H1 (cell line): ENCODE measurements around the gene RRBP1. TPM values are rescaled to one million over a fixed set of nuclear protein-coding genes. Genes with fewer than 3 reads are reported as not detected.

Experiments used
- CTCF ChIA-PET: fragments of 300-600 bp; sonication (Branson Sonifier 250); formaldehyde crosslinking; loops from one replicate; lab custom pipeline; 2021; ENCODE audit not compliant: partially characterized antibody; lab: Charles Lee
- POLR2A ChIA-PET: fragments of 300-600 bp; sonication (Branson Sonifier 250); formaldehyde crosslinking; loops from one replicate; lab custom pipeline; 2021; ENCODE audit warnings: inconsistent platforms; ENCODE audit not compliant: partially characterized antibody; lab: Charles Lee
- DNase-seq, 2 experiments: peaks; one replicate each; pipeline versions ENCODE4 v3.0.0 to v3.0.0-alpha.2; 2010 to 2022; ENCODE audit warnings: low spot score in 2 of 2, low read depth in 1 of 2, mixed read lengths in 1 of 2
- FAIRE-seq: peaks from 2 replicates; lab custom pipeline; 2011; peaks lifted over from hg19 to GRCh38; lab: Jason Lieb, UNC
- H2AFZ ChIP-seq: 2 replicates; pipeline ENCODE4 v1.8.1; 2012; ENCODE audit warnings: low read length, inconsistent platforms
- H2AK5ac ChIP-seq: 2 replicates; pipeline ENCODE4 v1.6.1; 2013; ENCODE audit warnings: low read depth, low read length
- H2BK120ac ChIP-seq: replicated peaks from 2 replicates; pipeline ENCODE3; 2013; ENCODE audit warnings: low read depth, low read length, inconsistent platforms
- H2BK12ac ChIP-seq: 2 replicates; pipeline ENCODE4 v1.6.1; 2013; ENCODE audit warnings: low read depth, low read length
- H2BK15ac ChIP-seq: 2 replicates; pipeline ENCODE4 v1.6.1; 2013; ENCODE audit warnings: low read length
- H2BK20ac ChIP-seq: 2 replicates; pipeline ENCODE4 v1.6.1; 2013; ENCODE audit warnings: low read length
- H2BK5ac ChIP-seq: 2 replicates; pipeline ENCODE4 v1.6.1; 2013; ENCODE audit warnings: low read depth, low read length
- H3K14ac ChIP-seq: 2 replicates; pipeline ENCODE4 v1.6.1; 2013; ENCODE audit warnings: inconsistent platforms; ENCODE audit not compliant: insufficient read length
- H3K18ac ChIP-seq: 2 replicates; pipeline ENCODE4 v1.6.1; 2013; ENCODE audit warnings: low read length; ENCODE audit errors: extremely low read depth
- H3K23ac ChIP-seq: 2 replicates; pipeline ENCODE4 v1.6.1; 2013; ENCODE audit warnings: inconsistent platforms; ENCODE audit not compliant: insufficient read length
- H3K23me2 ChIP-seq: 2 replicates; pipeline ENCODE4 v1.6.1; 2013; ENCODE audit warnings: low read depth, low read length
- H3K27ac ChIP-seq: 2 replicates; pipeline ENCODE4 v1.6.1; 2011; ENCODE audit warnings: low read depth, low read length, inconsistent platforms
- H3K27me3 ChIP-seq, 4 experiments: replicated peaks in 1 of 4; 1 replicate in 1 of 4; 2 replicates in 3 of 4; pipeline versions ENCODE4 v1.6.1 to v1.8.1; 2011 to 2013; ENCODE audit warnings: low read length in 3 of 4, mild to moderate bottlenecking in 3 of 4, inconsistent platforms in 2 of 4, mixed read lengths in 2 of 4, moderate library complexity in 1 of 4; ENCODE audit not compliant: control insufficient read depth in 3 of 4, insufficient read depth in 3 of 4; ENCODE audit errors: extremely low read depth in 1 of 4
- H3K36me3 ChIP-seq, 4 experiments: 2 replicates each; pipeline versions ENCODE4 v1.6.1 to v1.8.1; 2011 to 2013; ENCODE audit warnings: mild to moderate bottlenecking in 4 of 4, low read length in 3 of 4, moderate library complexity in 2 of 4, control low read depth in 1 of 4, inconsistent platforms in 1 of 4; ENCODE audit not compliant: insufficient read depth in 4 of 4, control insufficient read depth in 2 of 4
- H3K4ac ChIP-seq: replicated peaks from 2 replicates; pipeline ENCODE3; 2013; ENCODE audit warnings: low read length, low read depth, mixed read lengths, inconsistent platforms; ENCODE audit not compliant: insufficient read length
- H3K4me1 ChIP-seq, 4 experiments: replicated peaks in 1 of 4; 1 replicate in 1 of 4; 2 replicates in 3 of 4; pipeline versions ENCODE4 v1.6.1 to v1.8.1; 2011 to 2013; ENCODE audit warnings: low read length in 3 of 4, inconsistent platforms in 2 of 4, mixed read lengths in 1 of 4; ENCODE audit not compliant: insufficient read depth in 4 of 4, control insufficient read depth in 3 of 4
- H3K4me2 ChIP-seq, 2 experiments: 2 replicates each; pipeline versions ENCODE4 v1.6.1 to v1.8.1; 2011 to 2013; ENCODE audit warnings: low read depth in 2 of 2, low read length in 2 of 2, control low read depth in 1 of 2, inconsistent platforms in 1 of 2, mild to moderate bottlenecking in 1 of 2; ENCODE audit not compliant: insufficient read depth in 1 of 2
- H3K4me3 ChIP-seq, 4 experiments: fragments of 200-600, 300-600 bp in 1 of 4; sonication (generic), shearing (Covaris generic), sonication (Bioruptor Twin) in 1 of 4; 2 replicates each; pipeline versions ENCODE4 v1.5.1 to v1.8.1; 2011 to 2016; ENCODE audit warnings: low read length in 4 of 4, low read depth in 3 of 4, control low read depth in 2 of 4, inconsistent platforms in 2 of 4, mild to moderate bottlenecking in 2 of 4, mixed read lengths in 1 of 4, moderate library complexity in 1 of 4; ENCODE audit not compliant: insufficient read depth in 2 of 4; ENCODE audit errors: extremely low read depth in 1 of 4
- H3K56ac ChIP-seq: replicated peaks from 2 replicates; pipeline ENCODE3; 2013; ENCODE audit warnings: low read depth, mild to moderate bottlenecking, mixed read lengths, low read length, inconsistent platforms; ENCODE audit not compliant: insufficient read length
- H3K79me1 ChIP-seq: 2 replicates; pipeline ENCODE4 v1.6.1; 2013; ENCODE audit warnings: low read depth, low read length, control low read depth
- H3K79me2 ChIP-seq, 2 experiments: 2 replicates each; pipeline versions ENCODE4 v1.6.1 to v1.8.1; 2012 to 2013; ENCODE audit warnings: low read length in 2 of 2, mild to moderate bottlenecking in 2 of 2, inconsistent platforms in 1 of 2; ENCODE audit not compliant: insufficient read depth in 2 of 2, control insufficient read depth in 1 of 2
- H3K9ac ChIP-seq, 4 experiments: replicated peaks in 1 of 4; 1 replicate in 1 of 4; 2 replicates in 3 of 4; pipeline versions ENCODE4 v1.6.1 to v1.8.1; 2011 to 2013; ENCODE audit warnings: low read depth in 3 of 4, low read length in 3 of 4, control low read depth in 2 of 4, mild to moderate bottlenecking in 2 of 4, moderate library complexity in 2 of 4, inconsistent platforms in 1 of 4; ENCODE audit errors: extremely low read depth in 1 of 4
- H3K9me3 ChIP-seq, 2 experiments: 2 replicates each; pipeline versions ENCODE4 v1.6.1 to v1.8.1; 2012 to 2013; ENCODE audit warnings: mild to moderate bottlenecking in 2 of 2, moderate library complexity in 2 of 2, control low read depth in 1 of 2, inconsistent platforms in 1 of 2, low read depth in 1 of 2, low read length in 1 of 2, mixed read lengths in 1 of 2; ENCODE audit not compliant: insufficient read depth in 2 of 2
- H4K20me1 ChIP-seq, 2 experiments: replicated peaks in 1 of 2; 2 replicates each; pipeline versions ENCODE3 to v1.8.1; 2011 to 2013; ENCODE audit warnings: inconsistent platforms in 2 of 2, low read length in 2 of 2, mild to moderate bottlenecking in 1 of 2; ENCODE audit not compliant: insufficient read depth in 2 of 2, control insufficient read depth in 1 of 2
- H4K5ac ChIP-seq: 2 replicates; pipeline ENCODE4 v1.6.1; 2013; ENCODE audit warnings: low read length, low read depth, mixed read lengths, inconsistent platforms; ENCODE audit not compliant: insufficient read length
- H4K8ac ChIP-seq: 2 replicates; pipeline ENCODE4 v1.8.0; 2013; ENCODE audit warnings: mild to moderate bottlenecking, moderate library complexity, low read length, inconsistent platforms; ENCODE audit not compliant: insufficient read depth; ENCODE audit errors: extremely low read depth
- H4K91ac ChIP-seq: replicated peaks from 2 replicates; pipeline ENCODE3; 2013; ENCODE audit warnings: low read length, mixed read lengths, inconsistent platforms; ENCODE audit not compliant: insufficient read length
- BCL11A ChIP-seq, 2 experiments: IDR thresholded peaks; one replicate each; pipeline ENCODE4 v1.6.1; 2011; ENCODE audit warnings: low read depth in 2 of 2, low read length in 2 of 2, mild to moderate bottlenecking in 2 of 2
- CBX5 ChIP-seq: fragments of 300-800, 300-1000 bp; sonication (generic); IDR thresholded peaks from 2 replicates; pipeline ENCODE4 v1.7.1; 2016; ENCODE audit warnings: antibody characterized with exemption, low read length, low read depth
- CBX8 ChIP-seq: fragments of 300-800, 300-1000 bp; sonication (generic); IDR thresholded peaks from 2 replicates; pipeline ENCODE4 v1.7.1; 2016; ENCODE audit warnings: low read depth, low read length, borderline replicate concordance
- CREB1 ChIP-seq: IDR thresholded peaks from 2 replicates; pipeline ENCODE4 v1.6.1; 2012; ENCODE audit warnings: inconsistent platforms
- GTF2F1 ChIP-seq: IDR thresholded peaks from 2 replicates; pipeline ENCODE4 v1.6.1; 2012; ENCODE audit warnings: low read depth, low read length, improper control_type of control experiment, borderline replicate concordance
- JUND ChIP-seq: IDR thresholded peaks from 2 replicates; pipeline ENCODE4 v1.6.1; 2011; ENCODE audit warnings: mild to moderate bottlenecking, improper control_type of control experiment, low read length
- TCF12 ChIP-seq: IDR thresholded peaks from 2 replicates; pipeline ENCODE4 v1.6.1; 2011; ENCODE audit warnings: low read depth, mild to moderate bottlenecking, low read length
- WGBS, 2 experiments: shearing (Covaris generic) in 1 of 2; methylation state at CpG; one replicate each; pipeline versions ENCODE4 v1.1.6 to v1.1.7; 2013 to 2015; ENCODE audit warnings: low lambda C conversion rate in 2 of 2, mixed read lengths in 2 of 2, inconsistent platforms in 1 of 2, low coverage in 1 of 2, missing lambda C conversion rate in 1 of 2; ENCODE audit not compliant: insufficient replicate concordance in 2 of 2, insufficient coverage in 1 of 2, insufficient read length in 1 of 2; ENCODE audit errors: extremely low coverage in 1 of 2, missing lambda C conversion rate in 1 of 2; 5-methylcytosine and 5-hydroxymethylcytosine counted together
- long read RNA-seq, 2 experiments: library from RNA in 1 of 2; library from capped mRNA in 1 of 2; stranded (forward); transcript quantifications; one replicate each; pipeline ENCODE4 v2.0.0, GENCODE V29; 2021; ENCODE audit warnings: inconsistent platforms in 1 of 2
- polyA minus RNA-seq, 3 experiments: library from RNA; depleted of rRNA, polyadenylated mRNA; stranded (reverse); fragments of >200 nt; gene quantifications; 1 replicate in 2 of 3; 2 replicates in 1 of 3; pipeline ENCODE4 v1.2.3, GENCODE V29; 2011
- polyA plus RNA-seq, 7 experiments: library from polyadenylated mRNA; depleted of rRNA in 3 of 7; stranded (reverse) in 5 of 7; unstranded in 2 of 7; fragments of >200 nt in 5 of 7; fragments of 200-250 nt in 2 of 7; gene quantifications; 1 replicate in 5 of 7; 2 replicates in 1 of 7; 4 replicates in 1 of 7; pipeline versions ENCODE4 v1.2.1 to v1.2.3, GENCODE V29; 2011 to 2013; ENCODE audit warnings: missing spikeins in 2 of 7, mixed read lengths in 2 of 7
- total RNA-seq: library from RNA; stranded (reverse); fragmentation: NEBNext Ultra II Directional; extraction: Animal tissue kit (Norgen Biotek cat#: 25700); gene quantifications from 2 replicates; pipeline ENCODE4 v1.2.1, GENCODE V29; 2021

RRBP1 gene
- 153 and 157 TPM in 2 replicates for total RNA-seq
- 15.9 and 20.2 TPM in 2 replicates for polyA plus RNA-seq (2011; rRNA removed)
- 37.4 TPM for polyA plus RNA-seq (2011; cell fraction: cytosol; rRNA removed)
- polyA plus RNA-seq (2011; cell fraction: nucleus; rRNA removed) = 71.6 TPM
- polyA plus RNA-seq (2012, experiment 1 of 2) = 82.9 to 111 TPM (median 107 TPM) in 4 replicates
- polyA plus RNA-seq (2012, experiment 2 of 2) = 24.2 TPM
- polyA plus RNA-seq (2013, experiment 1 of 2) = 178 TPM
- 185 TPM for polyA plus RNA-seq (2013, experiment 2 of 2)
- 25.7 and 32.9 TPM in 2 replicates for polyA minus RNA-seq (2011; rRNA and poly(A)+ RNA removed)
- polyA minus RNA-seq (2011; cell fraction: cytosol; rRNA and poly(A)+ RNA removed) = 45.1 TPM
- 40.6 TPM for polyA minus RNA-seq (2011; cell fraction: nucleus; rRNA and poly(A)+ RNA removed)
- long read RNA-seq, experiment 1, partial matches to known transcripts = 15 of 21 reads
- long read RNA-seq, experiment 1, other reads (novel, unspliced or antisense) = 6 of 21 reads
- long read RNA-seq, experiment 2, transcript RRBP1-205 (2 exons, 1,191 nt) = major isoform, 6 of 14 reads
- long read RNA-seq, experiment 2, partial matches to known transcripts = 5 of 14 reads
- long read RNA-seq, experiment 2, other reads (novel, unspliced or antisense) = 2 of 14 reads

- 2% methylated on average over 35 of the region's 79 CpGs; no CpG with 5 or more reads in 1 of the 2 experiments for WGBS, 2 experiments
- TF ChIP-seq BCL11A (IDR thresholded peaks at IDR 0.05; ENCODE audit: low read depth in 2 of 2, low read length in 2 of 2) = no peak
- no peak for TF ChIP-seq JUND
- TF ChIP-seq CBX8 = no peak
- no peak for TF ChIP-seq CREB1
- TF ChIP-seq CBX5 = no peak
- TF ChIP-seq TCF12 = no peak
- TF ChIP-seq GTF2F1 = no peak
Measured at GRCh38 chr20:17682103-17682888, at the start of gene RRBP1. Gene RRBP1 (minus strand): TSS chr20:17682242. CDS start chr20:17660507, 21,735 bp downstream.

More at GRCh38 chr20:17682103-17682888, at the start of gene RRBP1:
- no peak for FAIRE-seq
- peaks cover 11% of the 10 kb centered on the region for H3K79me1 ChIP-seq
- H4K5ac ChIP-seq = no peak within 1 kb of the TSS
- H2BK12ac ChIP-seq = no peak within 1 kb of the TSS
- peaks cover 6 to 12% (median 9%) of the 10 kb centered on the region in 4 experiments; a peak in 6 of 7 replicates for H3K4me1 ChIP-seq
- H3K23me2 ChIP-seq = peaks cover 10% of the 10 kb centered on the region; the same call in 1 of the 2 replicates
- peak within 1 kb of the TSS; percentile 86 to 95 for H3K4me2 ChIP-seq
- peak within 1 kb of the TSS; percentile 61; the same call in 1 of the 2 replicates for H3K27ac ChIP-seq
- H3K14ac ChIP-seq = no peak within 1 kb of the TSS
- no peak within 1 kb of the TSS for H4K91ac ChIP-seq
- ChIA-PET POLR2A (interaction anchor here (0.6 to 3.6 kb wide), 19 partner anchors 13 to 287 kb away, joined by 3 to 19 read pairs (median 3); partner anchors contain the start of genes MGME1 and SNX5), CTCF (interaction anchor here (0.7 to 4.0 kb wide), 36 partner anchors 10 to 256 kb away, joined by 3 to 24 read pairs (median 4); no protein-coding TSS in a partner anchor)
- no peak within 1 kb of the TSS for H3K4ac ChIP-seq
- no peaks in the 10 kb centered on the region for H3K27me3 ChIP-seq
- peaks cover 14 to 36% of the 10 kb centered on the region in 2 experiments for H3K79me2 ChIP-seq
- peaks cover 0 to 8% (median 0%) of the 10 kb centered on the region in 4 experiments; a peak in 3 of 8 replicates for H3K36me3 ChIP-seq
- H3K23ac ChIP-seq = no peak within 1 kb of the TSS
- H2AFZ ChIP-seq = peak within 1 kb of the TSS; percentile 87
- no peaks in the 10 kb centered on the region for H3K9me3 ChIP-seq
- peak within 1 kb of the TSS; percentile 75 for H3K18ac ChIP-seq
- no peak within 1 kb of the TSS for H2BK20ac ChIP-seq
- H2BK15ac ChIP-seq = no peak within 1 kb of the TSS
- peak; percentile 93 to 95 for DNase-seq
- H4K8ac ChIP-seq = peak within 1 kb of the TSS; percentile 86
- H2BK120ac ChIP-seq = no peak within 1 kb of the TSS
- H3K4me3 ChIP-seq = peak within 1 kb of the TSS; percentile 87 to 96 (median 94)
- H2AK5ac ChIP-seq = no peak within 1 kb of the TSS
- peaks cover 8 to 13% of the 10 kb centered on the region in 2 experiments for H4K20me1 ChIP-seq
- peak within 1 kb of the TSS; percentile 76; the same call in 1 of the 2 replicates for H2BK5ac ChIP-seq
- no peak within 1 kb of the TSS for H3K56ac ChIP-seq
- H3K9ac ChIP-seq = peak within 1 kb of the TSS; percentile 51 to 89 (median 76)
